GM12872 (cell line): ENCODE measurements around the gene CDH23.

ENCODE experiments used
- TF ChIP-seq, protein P1 (sequence below): IDR thresholded peaks from 3 replicates; pipeline ENCODE4 v1.5.1; 2011; ENCODE audit warnings: low read depth, mild to moderate bottlenecking, low read length, moderate library complexity; ENCODE audit not compliant: insufficient read depth

Gene CDH23

DNA sequence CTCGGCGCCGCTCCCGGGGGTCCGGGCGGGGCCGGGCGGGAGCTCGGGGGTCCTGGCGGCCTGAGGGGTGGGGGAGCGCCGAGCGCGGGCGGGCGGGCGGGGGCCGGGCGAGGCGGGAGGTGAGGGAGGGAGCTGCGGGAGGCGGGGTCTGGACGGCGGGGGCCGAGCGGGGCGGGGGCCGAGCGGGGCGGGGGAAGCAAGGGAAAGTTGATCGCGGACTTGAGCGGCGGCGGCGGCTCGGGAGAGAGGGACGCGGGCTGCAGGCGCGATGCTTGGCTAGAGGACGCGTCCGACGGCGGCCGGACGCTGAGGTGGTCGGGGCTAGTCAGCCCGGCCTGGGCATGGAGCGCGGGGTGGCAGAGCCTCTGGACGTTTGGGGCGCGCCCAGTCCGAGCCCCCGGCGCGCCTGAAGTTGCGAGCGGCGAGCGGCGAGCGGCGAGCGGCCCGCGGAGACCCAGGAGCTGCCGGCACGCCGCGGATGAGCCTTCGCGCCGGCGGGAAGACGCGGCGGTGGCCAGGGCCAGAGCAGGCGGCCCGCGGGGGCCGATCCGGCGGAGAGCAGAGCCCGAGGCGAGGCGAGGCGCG is at the start of gene CDH23:
TSS of gene CDH23 (plus strand) at position 210 of the 585 bp plus-strand sequence. CDS start 42,912 bp downstream, outside the sequence.
- TF ChIP-seq, protein P1, sequence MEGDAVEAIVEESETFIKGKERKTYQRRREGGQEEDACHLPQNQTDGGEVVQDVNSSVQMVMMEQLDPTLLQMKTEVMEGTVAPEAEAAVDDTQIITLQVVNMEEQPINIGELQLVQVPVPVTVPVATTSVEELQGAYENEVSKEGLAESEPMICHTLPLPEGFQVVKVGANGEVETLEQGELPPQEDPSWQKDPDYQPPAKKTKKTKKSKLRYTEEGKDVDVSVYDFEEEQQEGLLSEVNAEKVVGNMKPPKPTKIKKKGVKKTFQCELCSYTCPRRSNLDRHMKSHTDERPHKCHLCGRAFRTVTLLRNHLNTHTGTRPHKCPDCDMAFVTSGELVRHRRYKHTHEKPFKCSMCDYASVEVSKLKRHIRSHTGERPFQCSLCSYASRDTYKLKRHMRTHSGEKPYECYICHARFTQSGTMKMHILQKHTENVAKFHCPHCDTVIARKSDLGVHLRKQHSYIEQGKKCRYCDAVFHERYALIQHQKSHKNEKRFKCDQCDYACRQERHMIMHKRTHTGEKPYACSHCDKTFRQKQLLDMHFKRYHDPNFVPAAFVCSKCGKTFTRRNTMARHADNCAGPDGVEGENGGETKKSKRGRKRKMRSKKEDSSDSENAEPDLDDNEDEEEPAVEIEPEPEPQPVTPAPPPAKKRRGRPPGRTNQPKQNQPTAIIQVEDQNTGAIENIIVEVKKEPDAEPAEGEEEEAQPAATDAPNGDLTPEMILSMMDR, result no peak

DNA sequence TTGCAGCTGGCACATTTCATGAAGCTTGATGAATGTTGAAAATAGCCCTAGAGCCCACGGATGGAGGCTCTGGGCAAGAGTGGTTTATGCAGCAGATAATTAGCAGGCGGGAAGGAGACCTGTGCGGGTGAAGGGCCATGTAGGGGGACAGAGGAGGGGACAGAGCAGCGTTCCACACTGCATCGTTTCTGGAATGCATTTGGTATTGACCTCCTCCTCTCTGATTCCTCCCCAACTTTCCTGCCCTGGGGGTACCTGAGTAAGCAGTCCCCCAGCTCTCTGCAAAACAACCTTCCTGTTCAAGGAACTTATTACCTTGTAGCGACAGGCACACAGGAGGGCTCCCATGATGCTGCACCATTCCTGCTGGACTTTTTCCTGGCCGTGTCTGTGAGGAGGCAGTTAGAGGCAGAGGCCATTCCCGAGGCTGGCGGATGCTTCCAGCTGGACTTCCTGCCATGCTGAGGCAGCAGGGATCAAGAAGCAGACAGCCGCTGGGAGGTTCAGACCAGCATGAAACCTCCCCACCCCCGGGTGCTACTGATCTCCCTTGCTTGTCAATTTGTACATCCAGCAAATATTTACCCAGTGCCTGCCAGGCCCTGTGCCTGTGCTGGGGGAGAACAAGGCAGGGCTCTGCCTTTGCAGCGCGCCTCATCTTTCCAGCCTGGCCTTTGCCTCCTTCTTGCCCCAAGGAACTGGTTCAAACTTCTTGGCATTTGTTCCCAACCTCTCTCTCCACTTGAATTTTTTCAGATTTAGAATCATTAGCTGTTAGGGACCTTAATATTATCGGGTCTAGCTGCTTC is 48.9 kb upstream of the CDH23 start:
- TF ChIP-seq, protein P1, result no peak

DNA sequence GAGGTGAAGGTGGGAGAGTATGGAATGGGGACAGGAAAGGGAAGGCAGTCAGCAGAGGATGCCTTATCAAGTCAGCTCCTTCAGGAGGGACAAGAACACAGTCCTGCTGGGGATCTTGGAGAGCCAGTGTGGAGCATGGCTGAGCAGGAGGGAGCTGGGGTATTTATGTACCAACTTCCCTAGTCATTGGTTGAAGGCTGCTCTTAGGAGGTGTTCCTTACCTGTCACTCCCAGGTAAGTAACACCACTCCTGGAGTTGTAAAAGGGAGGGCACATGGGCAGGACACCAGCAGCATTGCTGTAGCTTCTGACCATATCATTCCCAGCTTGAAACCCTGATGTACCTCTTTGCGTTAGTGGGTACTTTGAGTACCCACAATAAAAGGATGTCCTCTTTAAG is 47.9 kb upstream of the CDH23 start:
- TF ChIP-seq, protein P1, result no peak

DNA sequence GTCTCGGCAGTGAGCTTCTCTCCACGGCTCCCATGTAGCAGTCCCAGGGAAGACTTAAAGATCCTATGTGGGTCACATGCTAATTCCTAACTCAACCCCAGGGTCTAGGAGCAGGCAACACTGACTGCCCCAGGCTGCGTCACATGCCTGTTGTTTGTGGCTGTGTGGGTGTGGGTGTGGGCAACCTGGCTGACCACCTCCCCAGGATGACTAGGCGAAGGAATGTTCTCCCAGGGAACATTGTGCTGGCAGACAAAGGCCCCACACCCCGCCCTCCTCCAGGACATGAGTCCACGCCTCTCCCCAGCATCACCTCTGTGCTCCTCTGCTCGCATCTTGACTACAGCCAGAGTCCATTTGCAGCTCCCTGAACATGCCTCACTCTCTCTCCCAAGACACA is 47.3 kb upstream of the CDH23 start:
- TF ChIP-seq, protein P1, result no peak

DNA sequence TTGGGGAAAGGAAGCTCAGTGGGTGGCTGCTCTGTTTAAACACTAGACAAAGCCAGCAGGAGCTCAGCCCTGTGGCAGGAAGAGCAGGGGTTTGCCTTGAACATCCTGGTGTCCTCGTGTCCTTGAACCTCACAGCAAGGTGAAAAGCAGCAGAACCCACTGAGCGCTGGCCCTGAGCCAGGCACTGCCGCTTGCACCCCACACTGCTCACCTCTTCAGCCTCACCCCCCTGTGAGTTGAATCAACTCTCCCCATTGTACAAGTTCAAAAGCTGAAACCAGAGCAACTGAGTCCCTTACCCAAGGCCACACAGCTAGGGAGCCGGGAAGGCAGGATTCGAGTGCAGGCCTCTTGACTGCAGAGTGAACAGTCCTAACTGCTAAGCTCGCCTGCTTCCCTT is 45.6 kb upstream of the CDH23 start:
- TF ChIP-seq, protein P1, result no peak

DNA sequence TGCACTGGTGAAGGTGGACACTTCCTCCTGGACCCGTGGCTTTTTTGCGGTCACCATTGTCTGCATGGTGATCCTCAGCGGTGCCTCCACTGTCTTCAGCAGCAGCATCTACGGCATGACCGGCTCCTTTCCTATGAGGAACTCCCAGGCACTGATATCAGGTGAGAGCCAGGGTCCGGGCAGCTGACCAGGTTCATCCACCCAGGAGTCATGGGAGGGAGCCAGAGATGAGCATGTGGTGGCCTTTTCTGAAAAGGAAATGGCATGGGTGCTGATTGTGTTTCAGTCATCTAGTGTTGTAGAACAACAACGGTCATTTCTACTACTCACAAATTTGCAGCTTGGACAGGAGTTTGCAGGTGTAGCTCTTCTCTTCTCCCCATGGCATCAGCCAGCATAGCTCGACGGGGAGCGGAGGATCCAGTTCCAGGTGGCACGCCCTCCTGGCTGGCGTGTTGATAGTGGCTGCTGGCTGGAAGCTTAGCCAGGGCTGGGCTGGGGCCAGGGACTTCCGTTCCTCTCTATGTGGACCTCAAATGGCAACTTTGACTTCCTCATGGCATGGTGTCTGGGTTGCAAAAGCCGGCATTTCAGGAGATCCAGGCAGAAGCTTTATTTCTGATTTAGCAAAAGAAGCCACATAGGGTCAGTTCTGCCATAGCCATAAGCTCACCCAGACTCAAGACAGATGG is 44.9 kb upstream of the CDH23 start:
- TF ChIP-seq, protein P1, result no peak

DNA sequence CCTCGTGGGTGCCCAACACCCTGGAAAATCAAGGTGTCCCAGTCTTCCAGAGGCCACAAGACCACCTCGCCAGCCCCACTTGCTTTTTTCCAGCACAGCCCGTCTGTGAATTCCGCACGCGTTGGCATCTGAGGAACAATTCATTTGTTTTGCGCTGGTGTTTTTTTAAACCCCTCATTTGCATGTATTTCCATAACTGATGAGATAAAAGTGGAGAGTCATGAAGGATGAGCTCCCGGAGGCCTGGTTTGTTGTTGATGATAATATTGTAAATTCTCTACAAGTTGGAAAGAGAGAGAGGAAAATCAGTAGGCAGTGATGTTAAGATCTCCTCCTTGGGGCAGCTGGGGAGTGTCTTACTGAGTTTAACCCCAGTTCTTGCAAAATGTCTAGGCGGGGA is 43.1 kb upstream of the CDH23 start:
- TF ChIP-seq, protein P1, result no peak
